Fibroblast of gingiva (primary cell): ENCODE measurements around the gene TLR10.

Experiments used
- DNase-seq: peaks from one replicate; pipeline ENCODE4 v3.0.0-alpha.2; 2011; ENCODE audit warnings: low read depth

The TLR10 gene

GRCh38 chr4:38730493-38730829 is 52.3 kb downstream of the TLR10 start:
- DNase-seq, result no peak

GRCh38 chr4:38728631-38729141 is 54.1 kb downstream of the TLR10 start:
- no peak for DNase-seq

GRCh38 chr4:38724475-38724808 is 58.3 kb downstream of the TLR10 start:
- no peak for DNase-seq

- DNase-seq, result no peak
Observed at GRCh38 chr4:38723726-38724474, 58.9 kb downstream of the TLR10 start.

- no peak for DNase-seq
Observed at GRCh38 chr4:38723114-38723513, 59.7 kb downstream of the TLR10 start.
